22Rv1 (cell line): ENCODE results near the gene APOA1.

Experiments used
- ZFX ChIP-seq: fragments of 450-650 bp; IDR thresholded peaks from 2 replicates; pipeline ENCODE4 v1.6.1; 2017; ENCODE audit warnings: antibody characterized with exemption, borderline replicate concordance
- TF ChIP-seq, protein P1 (sequence below): fragments of 450-650 bp; IDR thresholded peaks from 2 replicates; pipeline ENCODE4 v1.5.1; 2017; ENCODE audit warnings: mild to moderate bottlenecking

DNA sequence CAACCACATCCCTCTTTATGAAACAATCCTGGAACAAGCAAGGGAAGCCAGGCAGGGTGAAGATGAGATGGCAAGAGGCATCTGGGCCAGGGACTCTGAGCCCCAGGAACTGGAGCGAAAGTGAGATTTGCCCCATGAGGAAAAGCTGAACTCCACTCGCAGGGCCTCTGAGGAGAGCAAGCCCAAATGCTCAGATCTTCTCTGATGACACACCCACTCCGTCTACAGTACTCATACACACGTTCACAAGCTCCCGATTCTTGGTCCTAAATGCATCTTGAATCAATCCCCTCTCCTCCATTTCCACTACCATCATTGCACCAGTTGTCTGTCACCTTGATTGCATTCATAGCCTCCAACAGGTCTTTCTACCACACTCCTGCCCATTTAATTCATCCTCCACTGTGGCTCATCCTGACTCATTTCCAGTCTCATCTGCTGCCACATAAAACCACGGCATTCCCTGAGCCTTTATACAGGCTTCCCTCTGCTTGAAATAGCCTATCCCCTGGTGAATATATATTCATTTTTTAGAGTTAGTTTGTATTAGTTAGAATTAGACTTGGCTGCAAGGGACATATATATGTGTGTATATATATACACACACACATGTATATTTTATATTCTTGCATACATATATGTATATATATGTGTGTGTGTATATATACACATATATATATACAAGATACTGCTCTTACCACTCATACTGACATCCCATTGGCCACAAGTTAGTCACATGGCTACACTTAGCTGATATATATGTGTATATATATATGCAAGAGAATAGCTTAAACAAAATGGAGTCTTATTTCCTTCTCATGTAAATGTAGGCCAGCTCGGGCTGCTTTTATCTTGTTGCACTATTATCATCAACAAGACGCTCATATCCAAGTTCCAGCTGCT is 44.3 kb downstream of the APOA1 start:
- TF ChIP-seq, protein P1, sequence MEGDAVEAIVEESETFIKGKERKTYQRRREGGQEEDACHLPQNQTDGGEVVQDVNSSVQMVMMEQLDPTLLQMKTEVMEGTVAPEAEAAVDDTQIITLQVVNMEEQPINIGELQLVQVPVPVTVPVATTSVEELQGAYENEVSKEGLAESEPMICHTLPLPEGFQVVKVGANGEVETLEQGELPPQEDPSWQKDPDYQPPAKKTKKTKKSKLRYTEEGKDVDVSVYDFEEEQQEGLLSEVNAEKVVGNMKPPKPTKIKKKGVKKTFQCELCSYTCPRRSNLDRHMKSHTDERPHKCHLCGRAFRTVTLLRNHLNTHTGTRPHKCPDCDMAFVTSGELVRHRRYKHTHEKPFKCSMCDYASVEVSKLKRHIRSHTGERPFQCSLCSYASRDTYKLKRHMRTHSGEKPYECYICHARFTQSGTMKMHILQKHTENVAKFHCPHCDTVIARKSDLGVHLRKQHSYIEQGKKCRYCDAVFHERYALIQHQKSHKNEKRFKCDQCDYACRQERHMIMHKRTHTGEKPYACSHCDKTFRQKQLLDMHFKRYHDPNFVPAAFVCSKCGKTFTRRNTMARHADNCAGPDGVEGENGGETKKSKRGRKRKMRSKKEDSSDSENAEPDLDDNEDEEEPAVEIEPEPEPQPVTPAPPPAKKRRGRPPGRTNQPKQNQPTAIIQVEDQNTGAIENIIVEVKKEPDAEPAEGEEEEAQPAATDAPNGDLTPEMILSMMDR = no peak
- TF ChIP-seq ZFX = no peak
